HEK293T (cell line): ENCODE results near the gene CIT.

Experiments
- CTCF ChIA-PET: fragments of 350-600 bp; formaldehyde crosslinking; extraction: SDS; loops from one replicate; lab custom pipeline; 2021; ENCODE audit warnings: antibody characterized with exemption, inconsistent platforms; lab: Yijun Ruan, JAX
- POLR2A ChIA-PET: fragments of 350-600 bp; formaldehyde crosslinking; extraction: SDS; loops from one replicate; lab custom pipeline; 2020; ENCODE audit warnings: antibody characterized with exemption, inconsistent platforms; lab: Yijun Ruan, JAX
- DNase-seq: peaks from one replicate; pipeline ENCODE4 v3.0.0; 2012; ENCODE audit warnings: mixed read lengths; ENCODE audit errors: extremely low spot score
- ARNT ChIP-seq: fragments of 450-650 bp; IDR thresholded peaks from 2 replicates; pipeline ENCODE4 v1.6.1; 2017; ENCODE audit warnings: mild to moderate bottlenecking
- BHLHE40 ChIP-seq: fragments of 450-650 bp; IDR thresholded peaks from 2 replicates; pipeline ENCODE4 v1.6.1; 2016; ENCODE audit warnings: mild to moderate bottlenecking, moderate library complexity, borderline replicate concordance
- CTBP1 ChIP-seq: fragments of 450-650 bp; IDR thresholded peaks from 2 replicates; pipeline ENCODE4 v1.6.1; 2016; ENCODE audit warnings: borderline replicate concordance
- ELF4 ChIP-seq: fragments of 450-650 bp; IDR thresholded peaks from 2 replicates; pipeline ENCODE4 v1.6.1; 2017; ENCODE audit warnings: antibody characterized with exemption
- FOXA1 ChIP-seq: fragments of 450-650 bp; IDR thresholded peaks from 2 replicates; pipeline ENCODE4 v1.6.1; 2016; ENCODE audit warnings: mild to moderate bottlenecking
- FOXK2 ChIP-seq: fragments of 450-650 bp; IDR thresholded peaks from 2 replicates; pipeline ENCODE4 v1.6.1; 2016; ENCODE audit warnings: mild to moderate bottlenecking
- FOXM1 ChIP-seq: fragments of 450-650 bp; IDR thresholded peaks from 2 replicates; pipeline ENCODE4 v1.6.1; 2017; ENCODE audit warnings: mild to moderate bottlenecking, borderline replicate concordance
- HDGF ChIP-seq: fragments of 450-650 bp; IDR thresholded peaks from 2 replicates; pipeline ENCODE4 v1.6.1; 2017; ENCODE audit warnings: antibody characterized with exemption, borderline replicate concordance
- L3MBTL2 ChIP-seq: fragments of 450-650 bp; conservative IDR thresholded peaks from 2 replicates; pipeline ENCODE4 v1.6.1; 2016; ENCODE audit warnings: mild to moderate bottlenecking
- LEF1 ChIP-seq: fragments of 450-650 bp; IDR thresholded peaks from 2 replicates; pipeline ENCODE4 v1.6.1; 2017; ENCODE audit warnings: mild to moderate bottlenecking, borderline replicate concordance
- NFRKB ChIP-seq: fragments of 450-650 bp; IDR thresholded peaks from 2 replicates; pipeline ENCODE4 v1.6.1; 2016; ENCODE audit warnings: mild to moderate bottlenecking, moderate library complexity
- SP1 ChIP-seq: fragments of 450-650 bp; IDR thresholded peaks from 2 replicates; pipeline ENCODE4 v1.6.1; 2017
- SUZ12 ChIP-seq: fragments of 450-650 bp; IDR thresholded peaks from 2 replicates; pipeline ENCODE4 v1.6.1; 2016; ENCODE audit warnings: mild to moderate bottlenecking
- TARDBP ChIP-seq: fragments of 450-650 bp; IDR thresholded peaks from 2 replicates; pipeline ENCODE4 v1.6.1; 2016
- ZNF384 ChIP-seq: fragments of 450-650 bp; IDR thresholded peaks from 2 replicates; pipeline ENCODE4 v1.6.1; 2016
- TF ChIP-seq, protein P1 (sequence below): fragments of 450-650 bp; IDR thresholded peaks from 2 replicates; pipeline ENCODE4 v1.6.1; 2016

CIT gene

DNA sequence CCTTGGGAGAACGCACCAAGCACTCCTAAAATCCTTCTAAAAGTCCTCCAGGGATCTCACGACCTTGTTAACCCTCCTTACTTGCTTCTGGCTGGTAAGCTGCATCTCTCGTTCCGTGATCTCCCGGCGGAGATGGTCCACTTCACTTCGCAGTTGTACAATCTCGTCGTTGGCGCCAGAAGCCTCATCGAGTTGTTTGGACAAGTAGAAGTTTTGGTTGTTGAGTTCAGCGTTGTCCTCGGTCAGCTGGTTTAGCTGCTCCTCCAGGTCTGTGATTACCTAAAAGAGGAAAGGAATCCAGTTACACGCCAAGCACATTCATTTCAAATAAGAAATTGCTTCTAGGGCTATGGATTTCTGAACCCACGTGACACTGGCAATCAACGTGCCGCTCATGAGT, 142.0 kb downstream of the CIT start:
- TF ChIP-seq SUZ12 (no peak), BHLHE40 (no peak), SP1 (no peak), LEF1 (no peak), ZNF384 (no peak), ELF4 (no peak), HDGF (no peak), FOXK2 (no peak), ARNT (no peak), CTBP1 (no peak)
- TF ChIP-seq, protein P1, sequence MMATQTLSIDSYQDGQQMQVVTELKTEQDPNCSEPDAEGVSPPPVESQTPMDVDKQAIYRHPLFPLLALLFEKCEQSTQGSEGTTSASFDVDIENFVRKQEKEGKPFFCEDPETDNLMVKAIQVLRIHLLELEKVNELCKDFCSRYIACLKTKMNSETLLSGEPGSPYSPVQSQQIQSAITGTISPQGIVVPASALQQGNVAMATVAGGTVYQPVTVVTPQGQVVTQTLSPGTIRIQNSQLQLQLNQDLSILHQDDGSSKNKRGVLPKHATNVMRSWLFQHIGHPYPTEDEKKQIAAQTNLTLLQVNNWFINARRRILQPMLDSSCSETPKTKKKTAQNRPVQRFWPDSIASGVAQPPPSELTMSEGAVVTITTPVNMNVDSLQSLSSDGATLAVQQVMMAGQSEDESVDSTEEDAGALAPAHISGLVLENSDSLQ, result no peak
- DNase-seq, result no peak
- POLR2A ChIA-PET, result no interaction called here
- CTCF ChIA-PET, result no interaction called here

- POLR2A ChIA-PET, result no interaction called here
- TF ChIP-seq ELF4 (no peak), HDGF (no peak), NFRKB (no peak), FOXA1 (no peak), SP1 (no peak), BHLHE40 (no peak), FOXM1 (no peak), ARNT (no peak), TARDBP (no peak), FOXK2 (no peak), SUZ12 (no peak), ZNF384 (no peak), L3MBTL2 (no peak), CTBP1 (no peak), LEF1 (no peak)
- TF ChIP-seq, protein P1, result no peak
- no peak for DNase-seq
- CTCF ChIA-PET, result no interaction called here
Observed at GRCh38 chr12:119730381-119730780, 146.7 kb downstream of the CIT start.

DNA sequence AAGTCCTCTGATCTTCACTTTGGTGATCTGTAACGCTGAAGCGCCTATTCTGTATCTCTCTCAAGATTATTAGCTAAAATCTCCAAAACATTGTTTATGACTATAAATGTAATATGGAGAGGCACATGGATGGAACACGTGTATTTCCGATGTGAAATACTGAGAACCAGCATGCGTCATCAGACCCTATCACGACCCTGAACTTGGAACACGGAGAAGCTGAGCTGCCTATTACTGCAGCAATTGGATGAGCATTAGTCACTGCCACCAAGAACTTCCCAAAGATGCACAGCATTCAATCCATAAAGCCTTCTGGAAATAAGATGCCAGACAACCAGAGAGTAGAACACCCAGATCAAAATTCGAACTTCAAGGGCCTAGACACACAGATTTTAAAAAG, 147.2 kb downstream of the CIT start:
- no peak for DNase-seq
- ChIA-PET CTCF (no interaction called here), POLR2A (no interaction called here)
- TF ChIP-seq NFRKB, result no peak
- no peak for TF ChIP-seq FOXM1
- no peak for TF ChIP-seq TARDBP
- no peak for TF ChIP-seq HDGF
- no peak for TF ChIP-seq LEF1
- no peak for TF ChIP-seq FOXA1
- TF ChIP-seq SUZ12, result no peak
- TF ChIP-seq BHLHE40, result no peak

DNA sequence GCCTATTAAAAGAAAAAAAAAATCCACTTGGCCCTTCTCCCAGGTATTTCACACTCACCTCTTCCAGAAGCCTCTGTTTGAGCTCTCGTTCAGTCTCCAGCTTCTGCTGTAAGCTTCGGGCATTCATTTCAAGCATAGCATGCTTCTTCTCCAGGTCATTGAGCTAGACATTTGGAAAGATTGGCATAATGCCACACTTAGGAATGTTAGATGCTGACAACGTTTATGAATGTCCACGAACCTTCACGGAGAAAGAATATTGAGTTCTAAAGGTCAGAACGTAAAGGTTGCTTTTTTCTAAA, 148.7 kb downstream of the CIT start:
- TF ChIP-seq FOXA1, result no peak
- TF ChIP-seq ZNF384, result no peak
- no peak for TF ChIP-seq ARNT
- no peak for TF ChIP-seq L3MBTL2
- no peak for TF ChIP-seq SP1
- no peak for TF ChIP-seq ELF4
- TF ChIP-seq CTBP1, result no peak
- TF ChIP-seq FOXK2, result no peak
- CTCF ChIA-PET, result interaction anchor here (0.7 kb wide), 1 partner anchor 60 kb away, joined by 3 read pairs; no protein-coding TSS in a partner anchor
- POLR2A ChIA-PET, result no interaction called here
- no peak for DNase-seq

- TF ChIP-seq, protein P1, result no peak
- no peak for TF ChIP-seq ELF4
- no peak for TF ChIP-seq L3MBTL2
- no peak for TF ChIP-seq TARDBP
- no peak for TF ChIP-seq LEF1
- no peak for TF ChIP-seq ARNT
- TF ChIP-seq BHLHE40, result no peak
- CTCF ChIA-PET, result interaction anchor here (0.7 kb wide), 1 partner anchor 61 kb away, joined by 3 read pairs; no protein-coding TSS in a partner anchor
- no peak for DNase-seq
- POLR2A ChIA-PET, result no interaction called here
Observed at GRCh38 chr12:119727600-119728443, 149.3 kb downstream of the CIT start.

GRCh38 chr12:119725523-119725922, 151.6 kb downstream of the CIT start:
- CTCF ChIA-PET, result no interaction called here

More at GRCh38 chr12:119725523-119725922, 151.6 kb downstream of the CIT start:
- TF ChIP-seq FOXK2, result no peak
- no peak for TF ChIP-seq NFRKB
- TF ChIP-seq ELF4, result no peak
- no peak for TF ChIP-seq HDGF
- TF ChIP-seq ARNT, result no peak
- DNase-seq, result no peak
- POLR2A ChIA-PET, result no interaction called here
